Glutamatergic neuron (in vitro differentiated cells): ENCODE measurements around the gene COA3. TPM values are rescaled to one million over a fixed set of nuclear protein-coding genes. Genes with fewer than 3 reads are reported as not detected.

Source experiments
- DNase-seq: peaks from one replicate; pipeline ENCODE4 v3.0.0; 2022
- H3K27ac Mint-ChIP-seq: one replicate; pipeline ENCODE4 v1.8.0; 2020; ENCODE audit warnings: mild to moderate bottlenecking, mixed read lengths, inconsistent platforms; ENCODE audit not compliant: unreplicated experiment
- H3K27me3 Mint-ChIP-seq: one replicate; pipeline ENCODE4 v1.8.0; 2020; ENCODE audit warnings: mild to moderate bottlenecking, moderate library complexity, mixed read lengths, inconsistent platforms; ENCODE audit not compliant: unreplicated experiment
- H3K36me3 Mint-ChIP-seq: one replicate; pipeline ENCODE4 v1.8.0; 2020; ENCODE audit warnings: mild to moderate bottlenecking, mixed read lengths, inconsistent platforms; ENCODE audit not compliant: unreplicated experiment
- H3K4me1 Mint-ChIP-seq: one replicate; pipeline ENCODE4 v1.8.0; 2020; ENCODE audit warnings: mild to moderate bottlenecking, low read depth, mixed read lengths, inconsistent platforms; ENCODE audit not compliant: unreplicated experiment
- H3K4me3 Mint-ChIP-seq: one replicate; pipeline ENCODE4 v1.8.0; 2020; ENCODE audit warnings: mild to moderate bottlenecking, mixed read lengths, inconsistent platforms; ENCODE audit not compliant: unreplicated experiment
- H3K9me3 Mint-ChIP-seq: one replicate; pipeline ENCODE4 v1.8.0; 2020; ENCODE audit warnings: mild to moderate bottlenecking, moderate library complexity, mixed read lengths, inconsistent platforms; ENCODE audit not compliant: unreplicated experiment
- total RNA-seq: library from RNA; stranded (reverse); fragmentation: NEBNext Ultra II Directional; extraction: Animal tissue kit (Norgen Biotek cat#: 25700); gene quantifications from one replicate; pipeline ENCODE4 v1.2.1, GENCODE V29; 2021; ENCODE audit not compliant: unreplicated experiment
- TF ChIP-seq, protein P1 (sequence below): fragments of 200-600 bp; sonication (generic); IDR thresholded peaks from one replicate; pipeline ENCODE4 v1.5.0; 2021; ENCODE audit not compliant: partially characterized antibody, unreplicated experiment

Gene COA3
- total RNA-seq, 1 donor from 2014 or later = 56.7 TPM

- Mint-ChIP-seq H3K36me3 (no peaks in the 10 kb centered on the region), H3K4me1 (no peaks in the 10 kb centered on the region), H3K9me3 (peaks cover 4% of the 10 kb centered on the region), H3K27me3 (peaks cover 9% of the 10 kb centered on the region), H3K27ac (peak overlapping the region; percentile 50), H3K4me3 (peak overlapping the region; percentile 77)
- DNase-seq = no peak
- TF ChIP-seq, protein P1, sequence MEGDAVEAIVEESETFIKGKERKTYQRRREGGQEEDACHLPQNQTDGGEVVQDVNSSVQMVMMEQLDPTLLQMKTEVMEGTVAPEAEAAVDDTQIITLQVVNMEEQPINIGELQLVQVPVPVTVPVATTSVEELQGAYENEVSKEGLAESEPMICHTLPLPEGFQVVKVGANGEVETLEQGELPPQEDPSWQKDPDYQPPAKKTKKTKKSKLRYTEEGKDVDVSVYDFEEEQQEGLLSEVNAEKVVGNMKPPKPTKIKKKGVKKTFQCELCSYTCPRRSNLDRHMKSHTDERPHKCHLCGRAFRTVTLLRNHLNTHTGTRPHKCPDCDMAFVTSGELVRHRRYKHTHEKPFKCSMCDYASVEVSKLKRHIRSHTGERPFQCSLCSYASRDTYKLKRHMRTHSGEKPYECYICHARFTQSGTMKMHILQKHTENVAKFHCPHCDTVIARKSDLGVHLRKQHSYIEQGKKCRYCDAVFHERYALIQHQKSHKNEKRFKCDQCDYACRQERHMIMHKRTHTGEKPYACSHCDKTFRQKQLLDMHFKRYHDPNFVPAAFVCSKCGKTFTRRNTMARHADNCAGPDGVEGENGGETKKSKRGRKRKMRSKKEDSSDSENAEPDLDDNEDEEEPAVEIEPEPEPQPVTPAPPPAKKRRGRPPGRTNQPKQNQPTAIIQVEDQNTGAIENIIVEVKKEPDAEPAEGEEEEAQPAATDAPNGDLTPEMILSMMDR = no peak
These were observed 19.1 kb downstream of the COA3 start for GRCh38 chr17:42779304-42779935.

- H3K4me3 Mint-ChIP-seq = no peak overlapping the region
- H3K36me3 Mint-ChIP-seq = no peaks in the 10 kb centered on the region
- H3K9me3 Mint-ChIP-seq = peaks cover 4% of the 10 kb centered on the region
- no peak for DNase-seq
- H3K27me3 Mint-ChIP-seq = peaks cover 9% of the 10 kb centered on the region
- H3K27ac Mint-ChIP-seq = no peak overlapping the region
- TF ChIP-seq, protein P1 = no peak
- H3K4me1 Mint-ChIP-seq = peaks cover 7% of the 10 kb centered on the region
These were observed 19.9 kb downstream of the COA3 start for GRCh38 chr17:42778570-42778969.

DNA sequence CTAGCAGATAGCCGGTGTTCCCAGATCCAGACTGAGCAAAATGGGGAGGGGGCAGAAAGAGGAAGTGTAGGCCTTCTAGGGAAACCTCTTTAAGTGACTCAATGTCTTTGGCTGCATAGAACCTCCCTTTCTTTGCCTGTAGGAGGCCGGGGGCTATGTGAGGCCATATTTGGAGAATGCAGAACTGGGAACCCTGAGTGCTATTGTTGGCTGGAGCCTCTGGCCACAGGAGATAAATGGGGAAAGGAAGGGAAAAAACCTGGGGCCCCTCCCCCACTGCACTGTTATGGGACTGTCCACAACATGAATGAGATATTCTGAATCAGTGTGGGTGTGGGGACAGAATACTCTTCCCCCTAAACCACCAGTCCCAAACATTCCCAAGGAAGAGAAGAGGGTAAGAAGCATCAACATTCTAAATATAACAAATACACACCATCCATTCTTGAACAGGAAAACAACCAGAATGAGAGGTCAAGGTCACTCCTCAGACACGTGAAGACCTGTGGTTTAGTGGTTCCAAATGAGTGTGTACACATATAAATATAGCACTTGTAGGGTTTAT, 22.9 kb downstream of the COA3 start:
- peaks cover 5% of the 10 kb centered on the region for H3K27me3 Mint-ChIP-seq
- H3K4me3 Mint-ChIP-seq = no peak overlapping the region

DNA sequence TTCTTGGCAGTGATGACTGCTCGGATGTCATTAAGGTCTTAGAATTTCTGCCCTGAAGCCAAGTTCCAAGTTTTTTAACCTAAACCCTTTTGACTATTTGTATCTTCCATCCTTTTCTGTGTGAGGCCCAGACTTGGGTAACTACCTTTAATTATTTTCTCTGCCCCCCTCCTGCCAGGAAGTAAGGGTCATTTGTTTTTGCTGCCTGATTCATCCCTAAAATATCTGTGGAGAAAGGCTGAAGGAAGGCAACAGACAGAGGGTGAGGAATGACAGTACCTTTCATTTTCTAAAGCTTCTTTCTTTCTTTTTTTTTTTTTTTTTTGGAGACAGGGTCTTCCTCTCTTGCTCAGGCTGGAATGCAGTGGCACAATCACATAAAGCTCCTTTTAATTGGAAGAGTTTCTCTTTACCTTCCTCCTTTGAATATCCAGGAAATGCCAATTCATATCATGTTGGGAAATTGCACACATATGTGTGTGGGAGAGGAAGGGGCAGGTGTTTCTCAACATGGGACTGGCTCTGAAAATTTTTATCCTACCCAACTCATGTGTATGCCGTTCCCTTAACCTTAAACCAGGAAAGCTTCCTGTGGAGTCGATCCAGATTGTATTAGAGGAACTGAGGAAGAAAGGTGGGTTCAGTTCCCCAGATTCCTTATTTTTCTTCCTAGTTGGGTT, 24.3 kb downstream of the COA3 start:
- H3K27ac Mint-ChIP-seq = peak overlapping the region; percentile 98
- no peak for DNase-seq
- H3K36me3 Mint-ChIP-seq = no peaks in the 10 kb centered on the region
- no peaks in the 10 kb centered on the region for H3K9me3 Mint-ChIP-seq
- TF ChIP-seq, protein P1 = no peak
- peaks cover 8% of the 10 kb centered on the region for H3K4me1 Mint-ChIP-seq
- H3K27me3 Mint-ChIP-seq = peaks cover 5% of the 10 kb centered on the region
- peak overlapping the region; percentile 100 for H3K4me3 Mint-ChIP-seq

More for the DNA sequence above, 22.9 kb downstream of the COA3 start:
- DNase-seq = no peak
- H3K27ac Mint-ChIP-seq = no peak overlapping the region
- TF ChIP-seq, protein P1 = no peak
- H3K4me1 Mint-ChIP-seq = peaks cover 8% of the 10 kb centered on the region
- H3K9me3 Mint-ChIP-seq = no peaks in the 10 kb centered on the region
- no peaks in the 10 kb centered on the region for H3K36me3 Mint-ChIP-seq
